A549 (cell line): ENCODE measurements around the gene RNF144A. TPM values are rescaled to one million over a fixed set of nuclear protein-coding genes. Genes with fewer than 3 reads are reported as not detected.

Source experiments
- ATAC-seq, 2 experiments: fragments of 200-7000 bp in 1 of 2; fragments of >200 bp in 1 of 2; cut with Nextera tagmentation in 1 of 2; cut with Tn5 transposase in 1 of 2; 3 replicates each; pipeline versions ENCODE4 v1.8.0 to v1.9.1; 2018 to 2020; ENCODE audit warnings: mild to moderate bottlenecking in 1 of 2, moderate library complexity in 1 of 2
- CTCF ChIA-PET: fragments of 300-600 bp; sonication (Branson Sonifier 250); formaldehyde crosslinking; extraction: SDS; loops from one replicate; lab custom pipeline; 2021; ENCODE audit warnings: antibody characterized with exemption, inconsistent platforms; lab: Yijun Ruan, JAX
- POLR2A ChIA-PET: fragments of 350-600 bp; formaldehyde crosslinking; extraction: SDS; loops from one replicate; lab custom pipeline; 2021; ENCODE audit warnings: antibody characterized with exemption, inconsistent platforms; lab: Yijun Ruan, JAX
- DNase-seq, 2 experiments: peaks; one replicate each; pipeline versions ENCODE4 v3.0.0 to v3.0.0-alpha.2; 2011 to 2016; ENCODE audit warnings: low read depth in 1 of 2, low spot score in 1 of 2
- FAIRE-seq: peaks from 2 replicates; lab custom pipeline; 2011; peaks lifted over from hg19 to GRCh38; lab: Jason Lieb, UNC
- H3K27ac ChIP-seq, 2 experiments: fragments of >200 bp; sonication (Bioruptor Twin); formaldehyde crosslinking; 3 replicates each; pipeline ENCODE4 v1.5.1; 2016 to 2017
- H3K4me1 ChIP-seq: fragments of >200 bp; sonication (Bioruptor Twin); formaldehyde crosslinking; 3 replicates; pipeline ENCODE4 v1.6.1; 2016
- H3K4me2 ChIP-seq: fragments of >200 bp; sonication (Bioruptor Twin); formaldehyde crosslinking; 3 replicates; pipeline ENCODE4 v1.6.1; 2016
- H3K4me3 ChIP-seq: fragments of >200 bp; sonication (Bioruptor Twin); formaldehyde crosslinking; 3 replicates; pipeline ENCODE4 v1.5.1; 2016
- H3K9me3 ChIP-seq: fragments of >200 bp; sonication (Bioruptor Twin); formaldehyde crosslinking; 3 replicates; pipeline ENCODE4 v1.6.1; 2016
- CBX2 ChIP-seq: fragments of 200-600 bp; sonication (generic); IDR thresholded peaks from 2 replicates; pipeline ENCODE4 v1.6.1; 2016; ENCODE audit warnings: low read depth, mild to moderate bottlenecking, borderline replicate concordance
- CBX8 ChIP-seq: fragments of 200-600 bp; sonication (generic); IDR thresholded peaks from 2 replicates; pipeline ENCODE4 v1.6.1; 2016
- CEBPB ChIP-seq, 2 experiments: fragments of >200 bp in 1 of 2; sonication (Bioruptor Twin) in 1 of 2; formaldehyde crosslinking in 1 of 2; IDR thresholded peaks; 2 replicates each; pipeline ENCODE4 v1.6.1; 2012 to 2016
- CHD2 ChIP-seq: fragments of 150-350 bp; IDR thresholded peaks from 2 replicates; pipeline ENCODE4 v1.6.1; 2014; ENCODE audit warnings: low read length; ENCODE audit not compliant: partially characterized antibody
- CHD4 ChIP-seq: fragments of 200-600 bp; sonication (generic); IDR thresholded peaks from 2 replicates; pipeline ENCODE4 v1.6.1; 2016; ENCODE audit warnings: antibody characterized with exemption, mild to moderate bottlenecking, borderline replicate concordance
- EP300 ChIP-seq, 2 experiments: fragments of >200 bp; sonication (Bioruptor Twin); formaldehyde crosslinking; IDR thresholded peaks; 2 replicates in 1 of 2; 3 replicates in 1 of 2; pipeline ENCODE4 v1.6.1; 2016 to 2017
- FOSB ChIP-seq: fragments of 250-450 bp; sonication (Bioruptor Pico); IDR thresholded peaks from 2 replicates; pipeline ENCODE4 v1.5.0; 2020; ENCODE audit warnings: mild to moderate bottlenecking, moderate library complexity
- FOXS1 ChIP-seq: fragments of 250-450 bp; sonication (Bioruptor Pico); IDR thresholded peaks from 2 replicates; pipeline ENCODE4 v1.5.0; 2020; ENCODE audit warnings: mild to moderate bottlenecking, moderate library complexity
- GATA3 ChIP-seq: IDR thresholded peaks from 2 replicates; pipeline ENCODE4 v1.6.1; 2012; ENCODE audit warnings: borderline replicate concordance
- HEYL ChIP-seq: fragments of 250-450 bp; sonication (Bioruptor Pico); IDR thresholded peaks from 2 replicates; pipeline ENCODE4 v1.8.0; 2021; ENCODE audit warnings: mild to moderate bottlenecking, moderate library complexity
- HOXA7 ChIP-seq: fragments of 250-450 bp; sonication (Bioruptor Pico); IDR thresholded peaks from 2 replicates; pipeline ENCODE4 v1.5.0; 2020; ENCODE audit warnings: mild to moderate bottlenecking, moderate library complexity
- HOXB13 ChIP-seq: fragments of 250-450 bp; sonication (Bioruptor Pico); IDR thresholded peaks from 2 replicates; pipeline ENCODE4 v1.5.0; 2020; ENCODE audit warnings: low read depth, mild to moderate bottlenecking, moderate library complexity
- HOXB5 ChIP-seq: fragments of 250-450 bp; sonication (Bioruptor Pico); IDR thresholded peaks from 2 replicates; pipeline ENCODE4 v1.5.0; 2020; ENCODE audit warnings: mild to moderate bottlenecking, moderate library complexity
- JUN ChIP-seq, 2 experiments: fragments of >200 bp; sonication (Bioruptor Twin); formaldehyde crosslinking; IDR thresholded peaks; 2 replicates in 1 of 2; 3 replicates in 1 of 2; pipeline ENCODE4 v1.6.1; 2016 to 2017
- JUNB ChIP-seq: fragments of >200 bp; sonication (Bioruptor Twin); formaldehyde crosslinking; IDR thresholded peaks from 2 replicates; pipeline ENCODE4 v1.6.1; 2016
- KDM5A ChIP-seq: fragments of 200-600 bp; sonication (generic); IDR thresholded peaks from 2 replicates; pipeline ENCODE4 v1.6.1; 2016; ENCODE audit warnings: antibody characterized with exemption, mild to moderate bottlenecking
- MAFK ChIP-seq: fragments of 450-650 bp; IDR thresholded peaks from 2 replicates; pipeline ENCODE4 v1.6.1; 2014; ENCODE audit not compliant: partially characterized antibody
- MAZ ChIP-seq: fragments of 150-350 bp; IDR thresholded peaks from 2 replicates; pipeline ENCODE4 v1.6.1; 2014; ENCODE audit warnings: antibody characterized with exemption, low read depth, low read length, borderline replicate concordance
- MYC ChIP-seq: IDR thresholded peaks from 2 replicates; pipeline ENCODE4 v1.6.1; 2012; ENCODE audit warnings: mild to moderate bottlenecking, inconsistent platforms, low read length, improper control_type of control experiment, borderline replicate concordance
- PHF8 ChIP-seq: fragments of 200-600 bp; sonication (generic); IDR thresholded peaks from 2 replicates; pipeline ENCODE4 v1.6.1; 2016; ENCODE audit warnings: low read depth, mild to moderate bottlenecking, antibody characterized with exemption, moderate library complexity, borderline replicate concordance
- POLR2A ChIP-seq: IDR thresholded peaks from 2 replicates; pipeline ENCODE4 v1.6.1; 2012; ENCODE audit warnings: mild to moderate bottlenecking, low read length
- RAD21 ChIP-seq, 2 experiments: fragments of >200 bp in 1 of 2; sonication (Bioruptor Twin) in 1 of 2; formaldehyde crosslinking in 1 of 2; IDR thresholded peaks in 1 of 2; conservative IDR thresholded peaks in 1 of 2; 2 replicates in 1 of 2; 3 replicates in 1 of 2; pipeline ENCODE4 v1.6.1; 2012 to 2018; ENCODE audit warnings: inconsistent platforms in 1 of 2
- RCOR1 ChIP-seq: fragments of 150-350 bp; IDR thresholded peaks from 2 replicates; pipeline ENCODE4 v1.6.1; 2014; ENCODE audit warnings: antibody characterized with exemption, low read length, low read depth
- RNF2 ChIP-seq: fragments of 200-600 bp; sonication (generic); IDR thresholded peaks from 2 replicates; pipeline ENCODE4 v1.6.1; 2016; ENCODE audit warnings: low read depth, mild to moderate bottlenecking, antibody characterized with exemption, moderate library complexity, borderline replicate concordance
- SMC3 ChIP-seq: fragments of >200 bp; sonication (Bioruptor Twin); formaldehyde crosslinking; IDR thresholded peaks from 3 replicates; pipeline ENCODE4 v1.6.1; 2018; ENCODE audit warnings: inconsistent platforms
- SREBF2 ChIP-seq: fragments of 450-650 bp; IDR thresholded peaks from 2 replicates; pipeline ENCODE4 v1.6.1; 2014; ENCODE audit warnings: mild to moderate bottlenecking, moderate library complexity
- TP53 ChIP-seq: fragments of 250-450 bp; sonication (Bioruptor Pico); IDR thresholded peaks from 2 replicates; pipeline ENCODE4 v1.5.0; 2021; ENCODE audit warnings: mild to moderate bottlenecking, moderate library complexity
- ZC3H11A ChIP-seq: fragments of 450-650 bp; IDR thresholded peaks from 2 replicates; pipeline ENCODE4 v1.6.1; 2014; ENCODE audit warnings: antibody characterized with exemption, mild to moderate bottlenecking
- ZSCAN20 ChIP-seq: fragments of 250-450 bp; sonication (Bioruptor Pico); IDR thresholded peaks from 2 replicates; pipeline ENCODE4 v1.8.0; 2022; ENCODE audit warnings: mild to moderate bottlenecking, moderate library complexity
- whole genome bisulfite sequencing: methylation state at CpG from one replicate; pipeline ENCODE4 v1.1.6; 2017; ENCODE audit errors: missing lambda C conversion rate; 5-methylcytosine and 5-hydroxymethylcytosine counted together
- polyA plus RNA-seq, 4 experiments: library from polyadenylated mRNA; depleted of rRNA in 3 of 4; stranded (reverse); fragments of >200 nt; fragmentation: RNase III in 1 of 4; extraction: RNeasy Plus Mini Kit Qiagen cat#74134 plus additional on column Dnase treatment in 1 of 4; gene quantifications; 2 replicates in 3 of 4; 3 replicates in 1 of 4; pipeline ENCODE4 v1.2.3, GENCODE V29; 2011 to 2017
- TF ChIP-seq, protein P1 (sequence below): IDR thresholded peaks from 2 replicates; pipeline ENCODE4 v1.6.1; 2012; ENCODE audit warnings: low read depth, borderline replicate concordance
- TF ChIP-seq, protein P2 (sequence below): fragments of >200 bp; sonication (Bioruptor Twin); formaldehyde crosslinking; IDR thresholded peaks from 3 replicates; pipeline ENCODE4 v1.5.1; 2016
- TF ChIP-seq, protein P3 (sequence below): fragments of 200-600 bp; sonication (generic); IDR thresholded peaks from 2 replicates; pipeline ENCODE4 v1.6.1; 2016; ENCODE audit warnings: antibody characterized with exemption, mild to moderate bottlenecking, moderate library complexity
- TF ChIP-seq, protein P4 (sequence below): fragments of >200 bp; sonication (Bioruptor Twin); formaldehyde crosslinking; IDR thresholded peaks from 3 replicates; pipeline ENCODE4 v1.6.1; 2016
- TF ChIP-seq, protein P5 (sequence below): fragments of 250-450 bp; sonication (Bioruptor Pico); IDR thresholded peaks from 2 replicates; pipeline ENCODE4 v1.5.0; 2020; ENCODE audit warnings: low read depth, mild to moderate bottlenecking, moderate library complexity

Gene RNF144A
- polyA plus RNA-seq, 2 of the 4 experiments (the other 2 are of a cell fraction): 4.4 to 9.6 TPM

DNA sequence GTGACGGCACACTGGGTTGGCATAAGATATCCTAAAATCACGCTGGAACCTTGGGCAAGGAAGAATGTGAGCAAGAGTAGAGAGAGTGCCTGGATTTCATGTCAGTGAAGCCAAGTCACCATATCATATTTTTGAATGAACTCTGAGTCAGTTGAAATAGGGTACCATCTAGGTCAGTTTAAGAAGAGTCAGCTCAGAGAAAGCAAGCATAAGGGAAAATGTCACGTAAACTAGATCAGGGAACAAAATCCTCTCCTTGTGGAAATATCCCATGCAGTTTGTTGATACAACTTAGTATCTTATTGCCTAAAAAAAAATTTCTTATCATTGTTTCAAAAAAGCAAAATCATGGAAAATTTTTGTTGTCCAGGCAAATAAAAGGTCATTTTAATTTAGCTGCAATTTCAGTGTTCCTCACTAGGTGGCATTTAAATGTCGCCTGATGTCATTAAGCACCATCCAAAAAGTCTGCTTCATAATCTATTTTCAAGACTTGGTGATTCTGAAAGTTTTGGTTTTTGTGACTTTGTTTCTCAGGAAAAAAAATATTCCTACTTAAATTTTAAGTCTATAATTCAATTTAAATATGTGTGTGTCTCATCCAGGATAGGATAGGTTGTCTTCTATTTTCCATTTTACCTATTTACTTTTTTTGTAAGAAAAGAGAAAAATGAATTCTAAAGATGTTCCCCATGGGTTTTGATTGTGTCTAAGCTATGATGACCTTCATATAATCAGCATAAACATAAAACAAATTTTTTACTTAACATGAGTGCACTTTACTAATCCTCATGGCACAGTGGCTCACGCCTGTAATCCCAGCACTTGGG lies 20.1 kb upstream of the RNF144A start:
- H3K4me3 ChIP-seq: no peak overlapping the region
- H3K9me3 ChIP-seq: 0 out of 3 replicates have a peak, but pooled peaks cover 2% of the 10 kb centered on the region
- DNase-seq: peak in 1 of 2 experiments; percentile 55
- POLR2A ChIA-PET: no interaction called here
- H3K27ac ChIP-seq: no peak overlapping the region
- no peak overlapping the region for H3K4me2 ChIP-seq
- H3K4me1 ChIP-seq: no peaks in the 10 kb centered on the region
- CTCF ChIA-PET: interaction anchor here (0.9 to 6.1 kb wide), 20 partner anchors 9 to 186 kb away, joined by 3 to 44 read pairs (median 4); partner anchors contain the start of gene RNF144A
- 36% methylated on average over 5 of the region's 5 CpGs for WGBS
- ATAC-seq: peak in 1 of 2 experiments; percentile 68; a peak in 4 of 6 replicates
- peak; percentile 18 for FAIRE-seq
- TF ChIP-seq FOXS1 (CRISPR knock-in tag) (no peak), PHF8 (no peak), CHD4 (no peak), MYC (no peak), HOXA7 (CRISPR knock-in tag) (no peak), CBX2 (no peak), GATA3 (no peak), HOXB5 (CRISPR knock-in tag) (no peak), CBX8 (no peak), HOXB13 (CRISPR knock-in tag) (no peak), ZC3H11A (no peak), MAZ (no peak), RAD21 (conservative IDR thresholded peaks at IDR 0.05 in 1 of 2, IDR thresholded peaks at IDR 0.05 in 1 of 2) (peak; percentile 77 to 78; a peak in 4 of 5 replicates), CEBPB (IDR thresholded peaks at IDR 0.05) (no peak), POLR2A (no peak), RNF2 (no peak), TP53 (CRISPR knock-in tag) (no peak), CHD2 (no peak), HEYL (CRISPR knock-in tag) (no peak), EP300 (IDR thresholded peaks at IDR 0.05) (no peak), KDM5A (no peak), SREBF2 (no peak), RCOR1 (no peak), FOSB (no peak), JUNB (no peak), MAFK (peak; percentile 15), SMC3 (peak; percentile 71), JUN (IDR thresholded peaks at IDR 0.05) (no peak), ZSCAN20 (CRISPR knock-in tag) (no peak)
- TF ChIP-seq, protein P1, sequence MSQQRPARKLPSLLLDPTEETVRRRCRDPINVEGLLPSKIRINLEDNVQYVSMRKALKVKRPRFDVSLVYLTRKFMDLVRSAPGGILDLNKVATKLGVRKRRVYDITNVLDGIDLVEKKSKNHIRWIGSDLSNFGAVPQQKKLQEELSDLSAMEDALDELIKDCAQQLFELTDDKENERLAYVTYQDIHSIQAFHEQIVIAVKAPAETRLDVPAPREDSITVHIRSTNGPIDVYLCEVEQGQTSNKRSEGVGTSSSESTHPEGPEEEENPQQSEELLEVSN: no peak
- TF ChIP-seq, protein P2, sequence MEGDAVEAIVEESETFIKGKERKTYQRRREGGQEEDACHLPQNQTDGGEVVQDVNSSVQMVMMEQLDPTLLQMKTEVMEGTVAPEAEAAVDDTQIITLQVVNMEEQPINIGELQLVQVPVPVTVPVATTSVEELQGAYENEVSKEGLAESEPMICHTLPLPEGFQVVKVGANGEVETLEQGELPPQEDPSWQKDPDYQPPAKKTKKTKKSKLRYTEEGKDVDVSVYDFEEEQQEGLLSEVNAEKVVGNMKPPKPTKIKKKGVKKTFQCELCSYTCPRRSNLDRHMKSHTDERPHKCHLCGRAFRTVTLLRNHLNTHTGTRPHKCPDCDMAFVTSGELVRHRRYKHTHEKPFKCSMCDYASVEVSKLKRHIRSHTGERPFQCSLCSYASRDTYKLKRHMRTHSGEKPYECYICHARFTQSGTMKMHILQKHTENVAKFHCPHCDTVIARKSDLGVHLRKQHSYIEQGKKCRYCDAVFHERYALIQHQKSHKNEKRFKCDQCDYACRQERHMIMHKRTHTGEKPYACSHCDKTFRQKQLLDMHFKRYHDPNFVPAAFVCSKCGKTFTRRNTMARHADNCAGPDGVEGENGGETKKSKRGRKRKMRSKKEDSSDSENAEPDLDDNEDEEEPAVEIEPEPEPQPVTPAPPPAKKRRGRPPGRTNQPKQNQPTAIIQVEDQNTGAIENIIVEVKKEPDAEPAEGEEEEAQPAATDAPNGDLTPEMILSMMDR: peak; percentile 73
- TF ChIP-seq, protein P3, sequence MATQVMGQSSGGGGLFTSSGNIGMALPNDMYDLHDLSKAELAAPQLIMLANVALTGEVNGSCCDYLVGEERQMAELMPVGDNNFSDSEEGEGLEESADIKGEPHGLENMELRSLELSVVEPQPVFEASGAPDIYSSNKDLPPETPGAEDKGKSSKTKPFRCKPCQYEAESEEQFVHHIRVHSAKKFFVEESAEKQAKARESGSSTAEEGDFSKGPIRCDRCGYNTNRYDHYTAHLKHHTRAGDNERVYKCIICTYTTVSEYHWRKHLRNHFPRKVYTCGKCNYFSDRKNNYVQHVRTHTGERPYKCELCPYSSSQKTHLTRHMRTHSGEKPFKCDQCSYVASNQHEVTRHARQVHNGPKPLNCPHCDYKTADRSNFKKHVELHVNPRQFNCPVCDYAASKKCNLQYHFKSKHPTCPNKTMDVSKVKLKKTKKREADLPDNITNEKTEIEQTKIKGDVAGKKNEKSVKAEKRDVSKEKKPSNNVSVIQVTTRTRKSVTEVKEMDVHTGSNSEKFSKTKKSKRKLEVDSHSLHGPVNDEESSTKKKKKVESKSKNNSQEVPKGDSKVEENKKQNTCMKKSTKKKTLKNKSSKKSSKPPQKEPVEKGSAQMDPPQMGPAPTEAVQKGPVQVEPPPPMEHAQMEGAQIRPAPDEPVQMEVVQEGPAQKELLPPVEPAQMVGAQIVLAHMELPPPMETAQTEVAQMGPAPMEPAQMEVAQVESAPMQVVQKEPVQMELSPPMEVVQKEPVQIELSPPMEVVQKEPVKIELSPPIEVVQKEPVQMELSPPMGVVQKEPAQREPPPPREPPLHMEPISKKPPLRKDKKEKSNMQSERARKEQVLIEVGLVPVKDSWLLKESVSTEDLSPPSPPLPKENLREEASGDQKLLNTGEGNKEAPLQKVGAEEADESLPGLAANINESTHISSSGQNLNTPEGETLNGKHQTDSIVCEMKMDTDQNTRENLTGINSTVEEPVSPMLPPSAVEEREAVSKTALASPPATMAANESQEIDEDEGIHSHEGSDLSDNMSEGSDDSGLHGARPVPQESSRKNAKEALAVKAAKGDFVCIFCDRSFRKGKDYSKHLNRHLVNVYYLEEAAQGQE: no peak
- TF ChIP-seq, protein P4, sequence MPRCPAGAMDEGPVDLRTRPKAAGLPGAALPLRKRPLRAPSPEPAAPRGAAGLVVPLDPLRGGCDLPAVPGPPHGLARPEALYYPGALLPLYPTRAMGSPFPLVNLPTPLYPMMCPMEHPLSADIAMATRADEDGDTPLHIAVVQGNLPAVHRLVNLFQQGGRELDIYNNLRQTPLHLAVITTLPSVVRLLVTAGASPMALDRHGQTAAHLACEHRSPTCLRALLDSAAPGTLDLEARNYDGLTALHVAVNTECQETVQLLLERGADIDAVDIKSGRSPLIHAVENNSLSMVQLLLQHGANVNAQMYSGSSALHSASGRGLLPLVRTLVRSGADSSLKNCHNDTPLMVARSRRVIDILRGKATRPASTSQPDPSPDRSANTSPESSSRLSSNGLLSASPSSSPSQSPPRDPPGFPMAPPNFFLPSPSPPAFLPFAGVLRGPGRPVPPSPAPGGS: no peak
- TF ChIP-seq, protein P5, sequence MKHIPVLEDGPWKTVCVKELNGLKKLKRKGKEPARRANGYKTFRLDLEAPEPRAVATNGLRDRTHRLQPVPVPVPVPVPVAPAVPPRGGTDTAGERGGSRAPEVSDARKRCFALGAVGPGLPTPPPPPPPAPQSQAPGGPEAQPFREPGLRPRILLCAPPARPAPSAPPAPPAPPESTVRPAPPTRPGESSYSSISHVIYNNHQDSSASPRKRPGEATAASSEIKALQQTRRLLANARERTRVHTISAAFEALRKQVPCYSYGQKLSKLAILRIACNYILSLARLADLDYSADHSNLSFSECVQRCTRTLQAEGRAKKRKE (CRISPR knock-in tag): no peak
